Measurements from ENCODE around the gene ZNF319.
"Not testable (repeated sequence)": the region's sequence is repeated elsewhere in the genome, so short reads cannot be mapped to it uniquely, and the experiment has no call there.

ZNF319 gene

GRCh38 chr16:58020628-58021521, 20.4 kb upstream of the ZNF319 start:
- DNase-seq = peak; percentile 78

- peak; percentile 15 for DNase-seq
Measured at GRCh38 chr16:58019866-58020538, 19.5 kb upstream of the ZNF319 start.

- no peak for DNase-seq
Measured at GRCh38 chr16:58018803-58019202, 18.3 kb upstream of the ZNF319 start.

GRCh38 chr16:58016840-58017446, 16.5 kb upstream of the ZNF319 start:
- DNase-seq = no peak

GRCh38 chr16:58013201-58013956, 12.9 kb upstream of the ZNF319 start:
- no peak for DNase-seq

- no peak for DNase-seq
Measured at GRCh38 chr16:58012481-58012880, 12.0 kb upstream of the ZNF319 start.

GRCh38 chr16:58011652-58012051, 11.2 kb upstream of the ZNF319 start:
- DNase-seq = no peak

- no peak for DNase-seq
Measured at GRCh38 chr16:58010886-58011285, 10.4 kb upstream of the ZNF319 start.

GRCh38 chr16:58009856-58010416, 9.5 kb upstream of the ZNF319 start:
- DNase-seq = no peak

GRCh38 chr16:58004736-58005135, 4.3 kb upstream of the ZNF319 start:
- not testable (repeated sequence) for DNase-seq

GRCh38 chr16:58002936-58003335, 2.5 kb upstream of the ZNF319 start:
- DNase-seq = no peak

GRCh38 chr16:58002416-58002800, 1.9 kb upstream of the ZNF319 start:
- DNase-seq = no peak

GRCh38 chr16:58001781-58002415, 1.4 kb upstream of the ZNF319 start:
- no peak for DNase-seq

GRCh38 chr16:58000706-58001676, 519 bp upstream of the ZNF319 start, which contains the start of gene USB1:
USB1 (plus strand) TSS chr16:58001407; CDS start chr16:58001484, 77 bp downstream.
- DNase-seq = peak; percentile 87

GRCh38 chr16:57999366-57999970, 1.0 kb downstream of the ZNF319 start:
- peak; percentile 51 for DNase-seq

- no peak for DNase-seq
Measured at GRCh38 chr16:57998992-57999365, 1.5 kb downstream of the ZNF319 start.

- peak; percentile 79 for DNase-seq
Measured at GRCh38 chr16:57998486-57998885, 2.0 kb downstream of the ZNF319 start.

GRCh38 chr16:57997528-57998265, 2.8 kb downstream of the ZNF319 start:
- no peak for DNase-seq

- no peak for DNase-seq
Measured at GRCh38 chr16:57997176-57997527, 3.3 kb downstream of the ZNF319 start.

All from CD4-positive, alpha-beta T cell treated with Interleukin-17A for 4 hours (primary cell).